K562 (cell line): Measurements from ENCODE around the gene RFX6. TPM values are rescaled to one million over a fixed set of nuclear protein-coding genes. Genes with fewer than 3 reads are reported as not detected.

Experiments
- ATAC-seq: fragments of 200-7000 bp; cut with Tn5 transposase; 3 replicates; pipeline ENCODE4 v1.9.1; 2020; ENCODE audit warnings: moderate library complexity
- BruUV-seq: library from RNA; stranded (reverse); fragments of 400-500 nt; replicated peaks from 2 replicates; lab custom pipeline; 2021; lab: Mats Ljungman, UMichigan
- CTCF ChIA-PET: fragments of 300-600 bp; formaldehyde crosslinking; extraction: SDS; loops from one replicate; lab custom pipeline; 2021; ENCODE audit warnings: low intra/inter-chr PET ratio; lab: Yijun Ruan, JAX
- POLR2A ChIA-PET: fragments of 300-600, 350-650 bp; sonication (Branson Sonifier 250); formaldehyde crosslinking; extraction: SDS; loops from one replicate; lab custom pipeline; 2021; ENCODE audit warnings: antibody characterized with exemption, inconsistent platforms; lab: Yijun Ruan, JAX
- DNase-seq, 4 experiments: peaks; one replicate each; pipeline versions ENCODE4 v3.0.0 to v3.0.0-alpha.2; 2011 to 2018; ENCODE audit warnings: low spot score in 3 of 4, mixed read lengths in 3 of 4; ENCODE audit errors: extremely low read depth in 1 of 4
- FAIRE-seq: peaks from 2 replicates; lab custom pipeline; 2011; peaks lifted over from hg19 to GRCh38; lab: Jason Lieb, UNC
- H2AFZ ChIP-seq: 2 replicates; pipeline ENCODE4 v1.6.0; 2011; ENCODE audit warnings: low read depth, low read length, control low read depth, inconsistent platforms
- H3K27ac ChIP-seq: fragments of 200-600 bp; 3 replicates; pipeline ENCODE4 v1.8.0; 2011; ENCODE audit warnings: low read depth, mild to moderate bottlenecking, control low read depth, inconsistent platforms, low read length, moderate library complexity, mixed read lengths; ENCODE audit errors: extremely low read depth
- H3K27me3 ChIP-seq, 2 experiments: fragments of 300-600 bp in 1 of 2; 2 replicates in 1 of 2; 3 replicates in 1 of 2; pipeline versions ENCODE4 v1.6.0 to v1.8.0; 2011; ENCODE audit warnings: inconsistent platforms in 2 of 2, low read length in 2 of 2, mild to moderate bottlenecking in 1 of 2, mixed read lengths in 1 of 2, moderate library complexity in 1 of 2; ENCODE audit not compliant: control insufficient read depth in 2 of 2, insufficient read depth in 2 of 2
- H3K36me3 ChIP-seq: fragments of 300-600 bp; 3 replicates; pipeline ENCODE4 v1.8.0; 2011; ENCODE audit warnings: mild to moderate bottlenecking, low read length, inconsistent platforms; ENCODE audit not compliant: control insufficient read depth, insufficient read depth
- H3K4me1 ChIP-seq, 2 experiments: fragments of 200-600 bp in 1 of 2; replicated peaks in 1 of 2; 2 replicates in 1 of 2; 3 replicates in 1 of 2; pipeline versions ENCODE4 v1.5.1 to v1.8.0; 2011; ENCODE audit warnings: inconsistent platforms in 2 of 2, low read length in 2 of 2, mild to moderate bottlenecking in 1 of 2, mixed read lengths in 1 of 2, moderate library complexity in 1 of 2; ENCODE audit not compliant: control insufficient read depth in 2 of 2, insufficient read depth in 2 of 2
- H3K4me2 ChIP-seq: 2 replicates; pipeline ENCODE4 v1.6.1; 2011; ENCODE audit warnings: low read length, control low read depth, inconsistent platforms, mixed read lengths; ENCODE audit not compliant: insufficient read depth
- H3K4me3 ChIP-seq: fragments of 200-600 bp; sonication (generic), shearing (Covaris generic); 2 replicates; pipeline ENCODE4 v1.5.1; 2016; ENCODE audit warnings: control low read depth, inconsistent platforms
- H3K79me2 ChIP-seq: fragments of 200-600 bp; 3 replicates; pipeline ENCODE4 v1.8.0; 2011; ENCODE audit warnings: low read length, inconsistent platforms; ENCODE audit not compliant: control insufficient read depth, insufficient read depth
- H3K9ac ChIP-seq, 2 experiments: 2 replicates each; pipeline versions ENCODE4 v1.6.0 to v1.6.1; 2011; ENCODE audit warnings: low read depth in 2 of 2, low read length in 2 of 2, control low read depth in 1 of 2, inconsistent platforms in 1 of 2, mild to moderate bottlenecking in 1 of 2, mixed read lengths in 1 of 2; ENCODE audit not compliant: insufficient read depth in 1 of 2
- H3K9me1 ChIP-seq: one replicate; pipeline ENCODE4 v1.6.0; 2011; ENCODE audit warnings: inconsistent platforms, mild to moderate bottlenecking, low read length, moderate library complexity; ENCODE audit not compliant: control insufficient read depth, insufficient read depth
- H3K9me3 ChIP-seq: replicated peaks from 2 replicates; pipeline ENCODE4 v1.5.1; 2011; ENCODE audit warnings: low read depth, low read length, inconsistent platforms; ENCODE audit not compliant: control insufficient read depth, insufficient read depth
- H4K20me1 ChIP-seq: replicated peaks from 2 replicates; pipeline ENCODE4 v1.6.1; 2011; ENCODE audit warnings: low read length, inconsistent platforms, mixed read lengths; ENCODE audit not compliant: control insufficient read depth, insufficient read depth
- CBX2 ChIP-seq: fragments of 200-600 bp; sonication (generic); IDR thresholded peaks from one replicate; pipeline ENCODE4 v1.6.1; 2012; ENCODE audit warnings: mild to moderate bottlenecking, low read length, inconsistent platforms; ENCODE audit not compliant: insufficient read depth, poor library complexity, severe bottlenecking
- CUX1 ChIP-seq: fragments of 200-800 bp; sonication (Bioruptor generic); IDR thresholded peaks from 2 replicates; pipeline ENCODE4 v1.6.1; 2016; ENCODE audit warnings: missing genetic modification characterization, missing compliant biosample characterization
- ESRRA ChIP-seq: fragments of 450-650 bp; IDR thresholded peaks from 2 replicates; pipeline ENCODE4 v1.6.1; 2014; ENCODE audit warnings: low read depth, mild to moderate bottlenecking, moderate library complexity, borderline replicate concordance
- FOXP4 ChIP-seq: sonication (generic); formaldehyde crosslinking; IDR thresholded peaks from 2 replicates; pipeline ENCODE4 v1.8.0; 2022; ENCODE audit warnings: mild to moderate bottlenecking, missing genetic modification reagents, borderline replicate concordance
- MECOM ChIP-seq: fragments of 250-450 bp; sonication (Bioruptor Pico); IDR thresholded peaks from 2 replicates; pipeline ENCODE4 v1.8.0; 2022; ENCODE audit warnings: inconsistent platforms
- POU5F1 ChIP-seq: fragments of 150-350 bp; IDR thresholded peaks from 2 replicates; pipeline ENCODE4 v1.6.1; 2014; ENCODE audit warnings: borderline replicate concordance, low read length, low read depth, mild to moderate bottlenecking; ENCODE audit not compliant: partially characterized antibody
- STAT5B ChIP-seq: fragments of 250-450 bp; sonication (Bioruptor Pico); IDR thresholded peaks from 2 replicates; pipeline ENCODE4 v1.8.0; 2021; ENCODE audit warnings: mild to moderate bottlenecking, inconsistent platforms
- ZFPM2 ChIP-seq: fragments of 250-450 bp; sonication (Bioruptor Pico); IDR thresholded peaks from 2 replicates; pipeline ENCODE4 v1.5.1; 2022; ENCODE audit warnings: mild to moderate bottlenecking
- ZNF395 ChIP-seq: fragments of 200-800 bp; sonication (Bioruptor generic); IDR thresholded peaks from 2 replicates; pipeline ENCODE4 v1.6.1; 2017; ENCODE audit warnings: missing genetic modification characterization, missing compliant biosample characterization
- WGBS: fragments of 100-300 bp; shearing (Covaris generic); methylation state at CpG from one replicate; pipeline ENCODE4 v1.1.6; 2016; ENCODE audit warnings: low coverage, mixed read lengths; ENCODE audit not compliant: insufficient coverage; ENCODE audit errors: missing lambda C conversion rate; 5-methylcytosine and 5-hydroxymethylcytosine counted together
- in situ Hi-C: fragments of 300-500 bp; cut with MboI; formaldehyde crosslinking; loops from 4 replicates; pipeline ENCODE4 v1.15.0; 2018; ENCODE audit warnings: inconsistent platforms, mixed read lengths
- intact Hi-C: fragments of 100-400 bp; cut with micrococcal nuclease; formaldehyde crosslinking; loops from 2 replicates; pipeline ENCODE4 v1.14.2; 2022
- polyA plus RNA-seq, 8 experiments: library from polyadenylated mRNA; depleted of rRNA in 4 of 8; stranded (reverse) in 5 of 8; unstranded in 3 of 8; fragments of >200 nt; fragmentation: Nextera tagmentation in 2 of 8; fragmentation: Illumina TruSeq in 1 of 8; extraction: Ambion mirVana in 2 of 8; extraction: Trizol in 1 of 8; gene quantifications; 2 replicates each; pipeline versions ENCODE4 v1.2.1 to v1.2.3, GENCODE V29; 2011 to 2014; ENCODE audit warnings: inconsistent platforms in 1 of 8, missing spikeins in 1 of 8
- total RNA-seq, 7 experiments: library from RNA; depleted of rRNA in 6 of 7; stranded (reverse); fragments of >200 nt in 6 of 7; fragmentation: Illumina TruSeq in 2 of 7; extraction: Trizol in 2 of 7; gene quantifications; 2 replicates each; pipeline versions ENCODE4 v1.2.1 to v1.2.3, GENCODE V29; 2011 to 2021; ENCODE audit warnings: low replicate concordance in 1 of 7

RFX6 gene
- total and polyA plus RNA-seq, 9 of the 15 experiments (the other 6 are each of a cell fraction or from before 2014, with no cell fraction given), result not detected

- Histone ChIP-seq H3K27me3 (peaks cover 8 to 15% of the 10 kb centered on the region in 2 experiments), H3K4me2 (no peak overlapping the region), H3K4me3 (no peak overlapping the region), H3K9me3 (no peaks in the 10 kb centered on the region), H3K9ac (no peak overlapping the region), H2AFZ (no peak overlapping the region), H3K9me1 (no peaks in the 10 kb centered on the region), H3K4me1 (peaks cover 0 to 10% of the 10 kb centered on the region in 2 experiments; a peak in 2 of 5 replicates), H4K20me1 (no peaks in the 10 kb centered on the region), H3K36me3 (no peaks in the 10 kb centered on the region), H3K27ac (no peak overlapping the region), H3K79me2 (no peaks in the 10 kb centered on the region)
- TF ChIP-seq STAT5B (CRISPR knock-in tag) (no peak), ZFPM2 (CRISPR knock-in tag) (no peak), MECOM (CRISPR knock-in tag) (no peak), CUX1 (CRISPR knock-in tag) (no peak), CBX2 (no peak), FOXP4 (CRISPR knock-in tag) (no peak), ESRRA (no peak), ZNF395 (CRISPR knock-in tag) (no peak), POU5F1 (no peak)
- BruUV-seq, result no TSS peak
- FAIRE-seq (no peak), DNase-seq (no peak), ATAC-seq (no peak)
- ChIA-PET CTCF (no interaction called here), POLR2A (no interaction called here)
- in situ Hi-C loops, result no loop called here
- intact Hi-C loops, result no loop called here
- WGBS, result 2% methylated on average over 4 of the region's 4 CpGs
Observed at GRCh38 chr6:116872771-116873170, 4.3 kb upstream of the RFX6 start.
